Activated T-helper 1 cell treated with Interleukin-2 at 50 U/mL for 16 hours (primary cell): ENCODE results near the gene UNC119.
"Not testable (repeated sequence)": the region's sequence is repeated elsewhere in the genome, so short reads cannot be mapped to it uniquely, and the experiment has no call there.

ENCODE experiments used
- DNase-seq: peaks from one replicate; pipeline ENCODE4 v3.0.0-alpha.2; 2020; ENCODE audit warnings: low read depth

UNC119 gene

DNA sequence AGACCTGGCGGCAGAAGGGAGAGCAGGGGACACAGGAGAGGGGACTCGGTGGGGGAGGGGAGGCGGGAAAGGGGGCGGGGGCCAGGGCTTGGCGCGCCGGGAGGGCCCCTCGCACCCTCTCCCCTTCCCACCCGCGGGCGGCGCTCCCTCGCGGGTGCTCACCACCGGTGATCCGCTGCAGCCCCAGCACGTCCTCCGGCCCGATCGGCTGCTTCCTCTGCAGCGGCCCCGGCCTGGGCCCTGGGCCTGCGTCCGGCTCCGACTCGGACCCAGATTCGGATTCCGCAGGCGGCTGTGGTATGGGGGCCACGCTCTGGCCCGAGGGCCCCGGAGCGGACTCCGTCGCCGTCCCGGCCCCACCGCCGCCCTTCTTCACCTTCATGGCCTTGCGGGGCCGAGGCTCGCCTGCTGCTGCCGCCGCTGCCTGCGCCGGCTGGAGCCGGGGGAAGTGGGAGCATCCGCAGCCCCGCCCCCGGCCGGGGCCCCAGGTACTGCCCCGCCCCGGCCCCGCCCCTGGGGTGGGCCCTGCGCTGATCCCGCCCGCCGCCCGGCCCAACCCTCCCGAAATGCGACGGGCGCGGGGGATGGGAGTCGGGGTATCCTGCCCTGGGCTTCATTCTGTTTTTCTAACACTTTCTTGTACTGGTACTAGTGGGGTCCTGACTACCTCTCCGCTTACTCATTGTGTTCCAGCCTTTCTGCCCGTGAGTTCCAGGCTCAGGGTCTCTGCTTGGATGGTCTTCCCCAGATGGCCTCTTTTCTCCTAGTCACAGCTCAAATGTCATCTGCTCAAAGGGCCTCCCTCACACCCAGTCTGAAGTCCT is at the start of gene UNC119:
Gene UNC119 (minus strand): TSS at position 449 of the 824 bp plus-strand sequence. CDS start 67 bp downstream, at position 382.
- peak; percentile 74 for DNase-seq

- peak; percentile 32 for DNase-seq
These were observed 47.1 kb upstream of the UNC119 start for GRCh38 chr17:28599311-28600184.

GRCh38 chr17:28598799-28599310 is 46.4 kb upstream of the UNC119 start, which contains the start of gene SPAG5:
Gene SPAG5, minus strand, starts transcription at chr17:28599025. Its CDS starts 79 bp downstream, at chr17:28598946.
- peak; percentile 95 for DNase-seq

- no peak for DNase-seq
These were observed 46.0 kb upstream of the UNC119 start for GRCh38 chr17:28598389-28598788.

DNA sequence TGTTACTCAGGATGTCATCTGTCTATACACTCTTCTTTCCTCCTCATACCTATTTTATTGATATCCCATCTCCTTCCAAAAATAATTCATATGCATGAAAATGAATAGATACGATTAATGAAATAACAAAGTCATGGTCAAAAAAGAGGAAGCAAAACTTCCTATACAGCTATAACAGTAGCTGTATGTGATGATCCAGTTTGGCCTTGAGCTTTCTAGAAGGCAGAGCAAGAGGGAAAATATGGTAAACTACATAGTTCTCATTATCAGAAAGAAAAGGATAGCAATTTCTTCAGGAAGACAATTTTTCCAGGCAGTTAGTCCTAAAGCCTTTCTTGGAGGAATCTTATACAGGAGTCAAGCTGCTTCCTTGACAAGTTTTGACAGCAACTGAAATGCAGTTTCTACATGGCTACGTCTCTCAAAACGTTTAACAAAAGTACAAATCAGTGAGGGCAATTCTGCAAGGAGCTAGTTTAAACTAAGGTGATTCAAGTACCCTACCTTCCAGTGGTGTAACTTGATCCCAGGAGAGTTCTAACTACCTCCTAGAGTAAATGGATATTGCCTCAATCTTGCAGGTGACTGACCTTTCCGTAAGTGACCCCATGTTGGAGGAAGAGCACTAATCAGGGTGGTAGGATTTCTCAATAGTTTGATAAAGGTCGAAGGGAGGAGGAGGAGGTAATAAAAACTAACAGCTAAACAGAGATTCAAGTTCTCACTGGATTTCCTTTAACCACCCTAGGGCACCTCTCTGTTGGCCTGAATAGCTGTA is 45.4 kb upstream of the UNC119 start:
- DNase-seq, result no peak

DNA sequence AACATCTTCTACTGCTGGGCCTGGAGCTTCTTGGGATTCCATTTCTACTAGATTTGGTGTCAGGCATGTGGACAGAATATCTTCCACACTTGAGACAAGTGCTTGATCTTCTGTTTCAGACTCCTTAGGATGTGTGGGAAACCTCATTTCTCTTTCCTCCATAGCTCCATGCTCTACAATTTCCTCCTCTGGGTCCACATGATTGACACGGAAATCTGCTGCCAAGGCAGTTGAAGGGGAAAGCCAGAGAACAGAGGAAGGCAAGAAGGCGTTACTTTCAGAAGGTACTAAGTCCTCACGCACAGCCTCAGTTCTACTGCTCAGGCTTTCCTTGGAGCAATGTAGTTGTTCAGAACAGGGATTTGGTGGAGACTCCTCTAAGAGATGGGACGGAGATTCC is 39.8 kb upstream of the UNC119 start:
- no peak for DNase-seq

DNA sequence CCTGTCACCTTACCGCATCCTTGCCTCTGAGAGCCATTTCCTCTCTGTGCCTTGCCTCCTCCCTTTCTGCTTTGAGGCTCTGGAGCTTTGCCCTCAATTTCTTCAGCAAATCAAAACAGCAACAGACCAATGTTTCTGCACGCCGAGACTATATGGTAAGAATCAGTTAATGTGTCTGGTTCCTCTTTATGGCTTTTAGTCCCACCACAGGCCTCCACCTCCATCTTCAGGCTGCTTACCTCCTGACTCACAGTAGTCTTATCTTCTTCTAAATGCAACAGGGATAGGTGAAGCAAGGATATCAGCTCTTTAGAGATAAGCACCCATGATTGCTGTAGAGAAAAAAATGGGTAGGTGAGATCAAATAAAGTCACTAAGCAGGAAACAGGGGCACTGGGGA is 33.4 kb upstream of the UNC119 start:
- no peak for DNase-seq

DNA sequence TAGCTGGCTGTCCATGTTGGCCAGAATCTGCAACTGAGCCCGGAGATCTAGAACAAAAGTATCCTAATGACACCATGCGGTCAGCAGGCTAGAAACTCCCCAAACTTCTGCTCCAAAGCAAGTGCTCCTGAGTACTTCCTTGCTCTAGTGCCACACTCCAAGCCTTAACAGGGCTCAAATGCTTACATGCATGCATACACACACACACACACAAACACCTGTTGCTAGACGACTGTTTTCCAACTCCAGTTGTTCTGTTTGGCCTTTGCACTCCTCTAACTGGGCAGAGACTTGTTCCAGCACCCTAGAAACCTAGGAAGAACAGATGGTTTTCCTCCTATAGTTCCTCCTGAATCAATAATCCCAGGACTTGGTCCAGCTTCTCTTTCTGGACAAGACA is 32.0 kb upstream of the UNC119 start:
- no peak for DNase-seq

GRCh38 chr17:28582513-28582912 is 30.1 kb upstream of the UNC119 start:
- no peak for DNase-seq

DNA sequence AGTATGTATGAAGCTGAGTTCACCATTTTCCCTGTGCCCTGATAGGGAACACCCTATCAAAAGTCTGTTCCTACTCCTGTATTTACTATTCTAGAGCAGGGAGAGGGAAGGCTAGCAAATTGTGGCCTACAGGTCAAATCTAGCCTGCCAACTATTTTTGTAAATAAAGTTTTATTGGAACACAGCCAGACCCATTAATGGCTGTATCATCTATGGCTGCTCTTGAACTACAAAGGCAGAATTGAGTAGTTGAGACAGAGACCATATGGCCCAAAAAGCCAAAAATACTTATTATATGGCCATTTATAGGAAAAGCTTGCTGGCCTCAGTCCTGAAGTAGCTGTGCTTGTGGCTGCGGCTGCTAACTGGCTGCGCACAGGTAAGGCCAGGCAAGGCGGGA is 28.5 kb upstream of the UNC119 start:
- DNase-seq, result no peak

DNA sequence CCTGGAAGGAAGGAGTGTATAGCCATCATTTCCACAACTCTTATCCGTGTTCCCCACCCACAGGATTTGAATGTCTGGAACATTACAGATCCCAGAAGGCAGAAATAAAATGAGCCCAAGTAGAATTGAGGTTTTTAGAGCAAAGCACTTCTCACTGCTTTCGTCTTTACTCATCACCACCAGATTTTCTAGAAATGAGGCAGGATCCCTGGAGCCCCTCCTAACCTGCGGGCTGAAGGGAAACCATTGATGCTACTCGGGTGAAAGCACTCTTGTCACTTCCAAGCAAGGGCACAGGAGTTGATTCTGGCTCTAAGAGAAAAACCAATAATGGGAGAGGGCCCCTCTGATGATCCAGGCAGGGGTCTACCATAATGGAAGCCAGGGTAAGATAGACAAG is 27.1 kb upstream of the UNC119 start:
- DNase-seq, result no peak

DNA sequence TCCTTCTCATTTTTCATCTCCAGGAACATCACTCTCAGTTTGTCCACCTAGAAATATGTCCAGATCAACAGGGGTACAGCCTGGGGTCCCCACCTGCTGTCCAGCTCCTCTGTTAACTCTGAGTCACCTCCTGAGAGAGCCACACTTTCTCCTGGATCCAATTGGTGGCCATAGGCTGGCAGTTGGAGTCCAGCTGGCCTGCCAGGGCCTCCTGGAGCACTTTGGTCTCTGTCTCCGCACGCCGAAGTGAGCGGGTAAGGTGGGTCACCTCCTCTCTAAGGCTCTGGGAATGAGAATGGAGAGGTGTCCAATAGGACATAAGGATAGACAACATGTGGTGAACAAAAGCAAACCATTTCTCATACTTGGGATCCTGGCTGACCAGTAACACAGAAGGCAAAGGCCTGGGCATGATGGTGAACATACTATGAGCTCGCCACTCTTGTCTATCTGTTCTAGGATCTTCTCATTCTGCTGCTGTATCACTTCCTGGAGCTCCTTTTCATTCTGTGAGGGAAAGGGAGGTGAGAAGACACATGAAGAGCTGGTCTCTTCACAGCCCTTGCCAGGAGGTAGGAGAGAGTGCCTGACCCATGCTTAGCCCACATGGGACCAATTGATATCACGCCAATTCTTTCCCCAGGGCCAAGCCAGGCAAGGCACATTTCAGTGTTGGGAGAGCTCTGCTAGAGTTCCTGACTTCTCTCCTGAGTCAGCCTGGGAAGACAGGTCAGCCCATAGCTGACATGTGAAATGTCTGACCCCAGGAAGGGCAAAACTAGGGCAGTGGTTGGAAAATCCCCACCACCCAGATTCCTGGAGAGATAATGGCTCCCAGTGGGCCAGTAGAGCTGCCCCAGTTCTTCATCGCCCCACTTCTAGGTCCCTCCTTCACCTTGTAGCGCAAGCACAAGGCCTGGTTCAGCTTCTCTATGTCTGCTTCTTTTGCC is 26.1 kb upstream of the UNC119 start:
- no peak for DNase-seq

GRCh38 chr17:28577466-28577824 is 25.0 kb upstream of the UNC119 start:
- DNase-seq, result no peak

GRCh38 chr17:28576758-28577465 is 24.5 kb upstream of the UNC119 start, which contains the start of gene ALDOC:
Gene ALDOC, minus strand, starts transcription at chr17:28576895. Its CDS starts 1,363 bp downstream, at chr17:28575532.
- DNase-seq, result peak; percentile 98

GRCh38 chr17:28576016-28576415 is 23.6 kb upstream of the UNC119 start:
- not testable (repeated sequence) for DNase-seq

DNA sequence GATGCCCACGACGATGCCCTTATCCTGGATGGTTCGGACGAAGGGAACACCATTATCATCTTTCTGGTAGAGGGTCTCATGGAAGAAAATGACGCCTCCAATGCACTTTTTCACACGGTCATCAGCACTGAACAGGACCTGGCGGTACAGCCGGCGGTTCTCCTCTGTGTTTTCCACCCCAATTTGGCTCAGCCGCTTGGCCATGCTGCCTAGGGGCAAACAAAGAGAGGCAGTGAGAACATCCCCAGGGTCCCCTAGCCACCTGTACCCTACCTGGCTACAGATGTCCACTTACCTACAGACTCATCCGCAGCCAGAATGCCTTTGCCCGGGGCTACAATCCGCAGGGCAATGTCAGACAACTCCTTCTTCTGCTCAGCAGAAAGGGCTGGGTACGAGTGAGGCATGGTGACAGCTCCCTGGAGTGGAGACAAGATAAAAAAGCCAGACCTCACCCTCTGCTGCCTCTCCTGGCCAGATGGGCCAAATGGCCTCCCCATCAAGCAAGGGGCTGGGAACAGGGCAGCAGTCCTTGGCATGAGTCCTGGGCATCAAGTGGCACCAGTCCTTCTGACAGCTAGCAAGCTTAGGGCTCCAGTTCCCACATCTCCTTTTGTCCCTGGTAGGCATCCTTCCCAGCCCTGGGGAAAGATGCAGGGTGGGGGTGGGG is 22.8 kb upstream of the UNC119 start:
- no peak for DNase-seq

DNA sequence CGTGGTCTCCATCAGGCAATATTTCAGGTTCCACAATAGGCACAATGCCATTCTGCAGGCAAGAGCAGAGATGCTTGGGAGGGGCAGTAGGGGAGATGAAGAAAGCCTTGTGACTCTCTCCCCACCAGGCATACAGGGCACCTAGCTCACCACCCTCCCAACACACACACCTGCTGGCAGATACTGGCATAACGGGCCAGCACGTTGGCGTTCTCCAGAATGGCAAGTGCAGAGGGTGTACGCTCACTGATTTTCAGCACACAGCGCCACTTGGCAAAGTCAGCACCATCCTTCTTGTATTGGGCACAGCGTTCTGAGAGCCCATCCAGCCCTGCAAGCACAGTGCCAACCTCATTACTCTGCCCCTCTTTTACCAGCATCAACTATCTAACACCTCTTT is 22.1 kb upstream of the UNC119 start:
- DNase-seq, result no peak

GRCh38 chr17:28573966-28574480 is 21.6 kb upstream of the UNC119 start:
- DNase-seq, result no peak

DNA sequence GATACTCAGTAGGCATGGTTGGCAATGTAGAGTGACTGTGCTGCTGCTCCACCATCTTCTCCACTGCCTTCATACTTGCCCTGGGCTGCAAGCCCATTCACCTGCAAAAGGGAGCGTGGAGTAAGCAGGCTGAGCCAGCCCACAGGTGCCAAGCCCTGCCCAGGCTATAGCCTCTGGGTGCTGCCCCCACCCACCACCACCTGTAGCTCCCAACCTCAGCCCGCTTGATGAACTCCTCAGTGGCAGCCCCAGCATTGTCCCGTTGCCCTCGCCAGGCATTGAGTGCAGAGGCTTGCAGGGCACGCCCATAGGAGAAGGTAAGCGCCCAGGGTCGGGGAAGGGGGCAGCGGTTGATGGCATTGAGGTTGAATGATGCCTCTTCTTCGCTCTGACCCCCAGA is 21.1 kb upstream of the UNC119 start:
- DNase-seq, result no peak
